ENCODE data around the gene ITFG1. TPM values are rescaled to one million over a fixed set of nuclear protein-coding genes. Genes with fewer than 3 reads are reported as not detected.

The ITFG1 gene
- total RNA-seq, 1 experiment from 2014 or later = 27.5 TPM

DNA sequence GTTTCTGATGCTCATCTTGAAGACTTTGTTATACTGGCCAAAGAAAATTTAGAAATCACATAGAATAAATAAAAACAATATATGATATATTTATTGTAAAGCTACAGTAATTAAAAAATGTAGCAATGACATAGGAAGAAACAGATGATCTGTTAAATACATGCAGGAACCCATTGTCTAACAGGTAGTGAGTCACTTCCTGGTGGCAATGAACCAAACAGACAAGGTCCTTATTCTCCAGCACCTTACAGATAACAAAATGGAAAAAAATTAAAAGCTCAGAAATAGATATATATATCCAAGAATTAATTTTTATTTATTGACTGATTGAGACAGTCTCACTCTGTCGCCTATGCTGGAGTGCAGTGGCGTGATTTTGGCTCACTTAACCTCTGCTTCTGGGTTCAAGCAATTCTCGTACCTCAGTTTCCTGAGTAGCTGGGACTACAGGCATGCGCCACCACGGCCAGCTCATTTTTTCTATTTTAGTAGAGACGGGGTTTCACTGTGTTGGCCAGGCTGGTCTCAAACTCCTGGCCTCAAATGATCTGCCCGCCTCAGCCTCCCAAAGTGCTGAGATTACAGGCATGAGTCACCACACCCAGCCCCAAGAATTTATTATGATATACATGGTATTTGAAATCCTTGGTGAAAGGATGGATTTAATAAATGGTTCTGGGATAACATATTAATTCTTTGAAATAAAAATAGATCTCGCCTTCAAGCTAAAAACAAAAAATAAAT, 324.6 kb downstream of the ITFG1 start:
- Histone ChIP-seq H3K36me3 (no peaks in the 10 kb centered on the region), H3K4me3 (no peak overlapping the region), H3K27me3 (no peaks in the 10 kb centered on the region), H3K9me3 (replicated peaks) (no peaks in the 10 kb centered on the region), H3K27ac (no peak overlapping the region), H3K4me1 (no peaks in the 10 kb centered on the region)
- DNase-seq = no peak

DNA sequence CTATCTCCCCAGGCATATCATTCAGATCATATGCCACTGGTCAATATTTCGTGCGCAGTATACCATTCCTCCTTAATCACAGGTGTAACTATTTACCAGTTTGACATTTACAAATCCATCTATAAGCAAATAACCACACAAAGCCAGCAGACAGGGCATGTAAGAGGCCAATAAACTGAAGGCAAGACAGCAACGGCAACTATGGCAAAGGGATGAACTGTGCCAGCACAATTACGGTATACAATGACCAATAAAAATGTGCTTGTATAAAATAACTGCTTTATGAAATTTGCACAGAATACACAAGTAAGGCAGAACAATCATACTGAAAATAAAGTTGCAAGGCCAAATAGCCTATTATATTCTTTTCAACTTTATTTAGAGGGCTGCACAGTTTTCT, 326.3 kb downstream of the ITFG1 start:
- Histone ChIP-seq H3K27me3 (no peaks in the 10 kb centered on the region), H3K36me3 (no peaks in the 10 kb centered on the region), H3K4me1 (no peaks in the 10 kb centered on the region), H3K9me3 (replicated peaks) (no peaks in the 10 kb centered on the region), H3K27ac (no peak overlapping the region), H3K4me3 (no peak overlapping the region)
- DNase-seq = no peak

DNA sequence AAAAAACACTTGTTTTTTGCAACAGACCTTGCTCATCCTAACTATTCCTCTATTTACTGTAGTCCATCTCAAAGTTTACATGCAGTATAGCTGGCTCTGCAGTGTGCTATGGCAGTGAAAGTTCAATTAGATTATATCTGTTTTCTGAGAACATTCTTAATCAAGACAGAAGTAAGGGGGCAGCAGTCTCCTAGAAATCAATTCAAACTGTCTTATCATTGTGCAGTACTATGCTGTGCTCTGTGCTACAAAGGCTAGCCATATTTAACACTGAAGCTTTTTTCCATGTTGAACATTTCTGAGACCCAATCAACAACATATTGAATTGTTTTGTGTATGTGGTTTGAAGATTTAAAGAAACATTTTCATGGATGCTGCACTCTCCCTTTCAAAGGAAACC, 328.6 kb downstream of the ITFG1 start:
- no peak for DNase-seq
- Histone ChIP-seq H3K4me3 (no peak overlapping the region), H3K27me3 (no peaks in the 10 kb centered on the region), H3K4me1 (no peaks in the 10 kb centered on the region), H3K27ac (no peak overlapping the region), H3K9me3 (replicated peaks) (no peaks in the 10 kb centered on the region), H3K36me3 (0 out of 2 replicates have a peak, but pooled peaks cover 5% of the 10 kb centered on the region)

DNA sequence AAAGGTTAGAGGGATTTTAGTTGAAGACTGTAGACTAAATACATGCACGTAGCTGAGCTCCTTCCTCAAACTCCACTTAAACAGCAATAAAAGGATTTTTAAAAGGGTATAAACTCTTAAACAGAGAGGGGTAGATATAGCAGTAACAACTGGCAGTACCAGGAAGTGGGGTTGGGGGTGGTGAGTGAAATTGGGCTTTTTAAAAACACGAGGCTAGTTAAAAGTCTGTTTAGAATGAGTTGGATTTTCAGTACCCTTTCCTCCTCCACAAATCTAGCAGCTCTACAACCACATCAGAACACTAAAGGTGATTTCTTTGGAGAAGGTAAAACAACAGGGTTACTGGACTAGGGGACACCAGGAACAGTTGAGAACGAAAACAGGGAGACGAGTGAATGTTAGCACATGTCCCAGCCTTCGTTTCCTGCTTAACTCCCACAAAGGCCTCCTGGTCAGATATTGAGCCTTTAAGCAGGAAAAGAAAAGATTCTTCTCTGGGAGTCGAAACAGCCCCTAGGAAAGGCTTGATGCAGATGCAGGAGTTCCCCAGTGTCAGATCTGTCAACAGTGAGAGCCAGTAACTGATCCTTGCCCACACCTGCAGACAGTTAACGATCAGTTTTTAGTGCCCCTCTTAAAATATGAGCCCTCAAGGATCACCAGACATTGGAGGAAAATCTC, 331.0 kb downstream of the ITFG1 start:
- no peak overlapping the region for H3K27ac ChIP-seq
- H3K4me1 ChIP-seq = no peaks in the 10 kb centered on the region
- H3K9me3 ChIP-seq (replicated peaks) = no peaks in the 10 kb centered on the region
- DNase-seq = no peak
- H3K4me3 ChIP-seq = no peak overlapping the region
- 0 out of 2 replicates have a peak, but pooled peaks cover 5% of the 10 kb centered on the region for H3K36me3 ChIP-seq
- no peaks in the 10 kb centered on the region for H3K27me3 ChIP-seq

DNA sequence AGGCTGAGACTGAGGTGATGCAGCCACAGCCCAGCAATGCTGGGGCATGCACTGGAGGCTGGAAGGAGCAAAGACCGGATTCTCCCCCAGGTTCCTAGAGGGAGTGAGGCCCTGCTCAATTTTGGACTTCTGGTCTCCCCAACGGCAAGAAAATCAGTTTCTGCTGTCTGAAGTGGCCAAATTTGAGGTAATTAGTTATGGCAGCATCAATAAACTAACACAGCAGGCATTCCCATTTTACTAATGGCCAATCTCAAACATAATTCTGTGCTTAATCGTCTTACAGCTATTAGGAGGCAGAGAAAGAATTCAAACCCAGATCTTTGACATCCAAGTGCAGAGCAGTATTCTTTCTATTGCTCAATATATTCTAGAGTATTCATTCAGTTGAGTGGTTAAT, 333.3 kb downstream of the ITFG1 start:
- no peaks in the 10 kb centered on the region for H3K4me1 ChIP-seq
- H3K9me3 ChIP-seq (replicated peaks) = no peaks in the 10 kb centered on the region
- no peak for DNase-seq
- H3K4me3 ChIP-seq = no peak overlapping the region
- no peak overlapping the region for H3K27ac ChIP-seq
- H3K36me3 ChIP-seq = peaks cover 7% of the 10 kb centered on the region; the same call in 1 of the 2 replicates
- no peaks in the 10 kb centered on the region for H3K27me3 ChIP-seq

DNA sequence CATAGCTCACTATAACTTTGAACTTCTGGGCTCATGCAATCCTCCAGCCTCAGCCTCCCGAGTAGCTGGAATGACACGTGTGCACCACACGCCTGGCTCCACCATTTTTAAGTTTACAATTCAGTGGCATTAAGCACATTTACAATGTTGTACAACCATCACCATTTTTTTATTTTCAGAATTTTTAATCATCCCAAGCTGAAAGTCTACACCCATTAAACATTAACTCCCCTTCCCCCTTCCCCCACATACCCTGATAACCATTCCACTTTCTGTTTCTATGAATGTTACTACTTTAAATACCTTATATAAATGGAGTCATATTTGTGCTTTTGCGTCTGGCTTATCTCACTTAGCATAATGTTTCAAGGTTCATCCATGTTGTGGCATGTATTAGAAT, 335.1 kb downstream of the ITFG1 start:
- Histone ChIP-seq H3K27ac (no peak overlapping the region), H3K36me3 (peaks cover 8% of the 10 kb centered on the region; the same call in 1 of the 2 replicates), H3K4me3 (no peak overlapping the region), H3K9me3 (replicated peaks) (no peaks in the 10 kb centered on the region), H3K27me3 (no peaks in the 10 kb centered on the region), H3K4me1 (no peaks in the 10 kb centered on the region)
- DNase-seq = no peak

DNA sequence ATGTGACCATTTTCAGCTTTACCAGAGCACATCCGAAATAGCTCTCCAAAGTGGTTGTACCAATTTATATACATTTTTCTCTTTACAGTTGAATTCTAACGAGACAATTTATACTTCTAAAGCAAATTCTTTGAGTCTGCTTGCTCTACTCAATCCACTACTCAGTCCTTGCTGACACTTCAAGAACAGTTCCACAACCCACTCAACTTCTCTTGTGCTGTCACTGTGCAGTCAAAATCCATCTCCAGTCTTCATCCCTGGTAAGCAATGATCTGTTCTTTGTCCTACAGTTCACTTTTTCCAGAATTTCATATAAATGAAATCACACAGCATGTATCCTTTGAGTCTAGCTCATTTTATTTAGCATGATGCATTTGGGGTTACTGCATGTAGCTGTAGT, 347.7 kb downstream of the ITFG1 start:
- no peaks in the 10 kb centered on the region for H3K36me3 ChIP-seq
- no peak overlapping the region for H3K4me3 ChIP-seq

DNA sequence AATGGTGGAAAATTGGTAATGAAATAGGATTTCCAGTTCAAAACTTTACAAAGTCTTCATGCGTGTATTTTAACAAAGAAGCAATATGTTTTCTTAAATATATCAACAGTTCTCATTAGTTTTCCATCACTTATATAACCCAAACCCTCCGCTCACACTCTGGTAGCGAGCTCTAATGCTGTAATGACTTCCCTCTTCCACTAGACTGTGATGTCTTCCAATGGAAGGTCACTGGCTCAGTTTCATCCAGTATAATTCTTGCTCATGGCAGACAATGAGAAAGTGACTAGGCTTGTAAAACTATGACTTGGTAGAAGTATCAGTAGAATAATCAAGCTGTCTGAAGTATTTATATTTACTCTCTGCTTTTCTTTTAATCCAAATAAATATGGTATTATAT, 349.9 kb downstream of the ITFG1 start:
- Histone ChIP-seq H3K4me3 (no peak overlapping the region), H3K4me1 (no peaks in the 10 kb centered on the region), H3K9me3 (replicated peaks) (no peaks in the 10 kb centered on the region), H3K27ac (no peak overlapping the region), H3K36me3 (no peaks in the 10 kb centered on the region), H3K27me3 (no peaks in the 10 kb centered on the region)
- DNase-seq = peak in 1 of 2 experiments; percentile 8

More for the DNA sequence above, 347.7 kb downstream of the ITFG1 start:
- H3K9me3 ChIP-seq (replicated peaks) = no peaks in the 10 kb centered on the region
- H3K27me3 ChIP-seq = no peaks in the 10 kb centered on the region
- no peak for DNase-seq
- H3K4me1 ChIP-seq = no peaks in the 10 kb centered on the region
- no peak overlapping the region for H3K27ac ChIP-seq

DNA sequence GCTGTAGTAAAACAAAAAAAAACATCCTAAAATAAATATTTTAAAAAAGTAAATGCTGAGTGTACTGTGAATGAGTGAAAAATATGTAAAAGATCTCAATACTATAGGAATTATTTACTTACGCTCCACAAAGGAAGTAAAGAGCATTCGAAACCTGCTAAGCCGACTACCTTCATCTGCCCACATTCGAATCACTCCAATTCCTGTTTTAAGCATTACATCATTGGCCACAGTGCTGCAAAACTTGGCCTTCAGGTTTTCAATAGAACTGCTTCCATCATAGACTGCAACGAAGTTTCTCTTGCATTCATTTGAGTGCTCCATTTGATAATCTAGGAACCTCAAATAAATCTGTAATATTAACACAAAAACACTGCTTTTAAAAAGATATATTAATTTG, 351.5 kb downstream of the ITFG1 start:
- DNase-seq = no peak
- H3K4me3 ChIP-seq = no peak overlapping the region
- no peaks in the 10 kb centered on the region for H3K9me3 ChIP-seq (replicated peaks)
- no peaks in the 10 kb centered on the region for H3K27me3 ChIP-seq
- H3K27ac ChIP-seq = no peak overlapping the region
- no peaks in the 10 kb centered on the region for H3K4me1 ChIP-seq
- no peaks in the 10 kb centered on the region for H3K36me3 ChIP-seq

Other genes starting within 250 kb of the ITFG1 start
- 27.9 and 35.6 TPM in 2 replicates for gene PHKB, start 268 bp upstream of the ITFG1 start, total RNA-seq (2014; rRNA removed; shearing (Covaris generic))

All from SJCRH30 (cell line).